Panc1 (cell line): ENCODE data around the gene DDX46. TPM values are rescaled to one million over a fixed set of nuclear protein-coding genes. Genes with fewer than 3 reads are reported as not detected.

Source experiments
- ATAC-seq: fragments of 200-7000 bp; cut with Tn5 transposase; 2 replicates; pipeline ENCODE4 v1.9.1; 2020; ENCODE audit warnings: mild to moderate bottlenecking, moderate library complexity
- BruUV-seq: library from RNA; stranded (reverse); fragments of 400-500 nt; replicated peaks from 2 replicates; lab custom pipeline; 2021; lab: Mats Ljungman, UMichigan
- CTCF ChIA-PET: fragments of 300-600 bp; sonication (Branson Sonifier 250); formaldehyde crosslinking; loops from one replicate; lab custom pipeline; 2022; ENCODE audit warnings: antibody characterized with exemption; lab: Charles Lee
- POLR2A ChIA-PET: fragments of 300-600 bp; sonication (Branson Sonifier 250); formaldehyde crosslinking; loops from one replicate; lab custom pipeline; 2022; ENCODE audit warnings: antibody characterized with exemption; lab: Charles Lee
- DNase-seq: peaks from one replicate; pipeline ENCODE4 v3.0.0-alpha.2; 2010; ENCODE audit warnings: low read depth, low spot score
- H3K27ac ChIP-seq: 2 replicates; pipeline ENCODE4 v1.5.1; 2011; ENCODE audit warnings: mild to moderate bottlenecking, low read length, inconsistent platforms
- H3K27me3 ChIP-seq: fragments of 200-500 bp; sonication (Bioruptor generic); 2 replicates; pipeline ENCODE4 v1.6.0; 2014; ENCODE audit warnings: low read length, inconsistent platforms; ENCODE audit not compliant: control insufficient read depth, insufficient read depth
- H3K36me3 ChIP-seq: fragments of 200-500 bp; sonication (Bioruptor generic); 2 replicates; pipeline ENCODE4 v1.5.1; 2014; ENCODE audit warnings: inconsistent platforms, mild to moderate bottlenecking, low read length, moderate library complexity; ENCODE audit not compliant: control insufficient read depth, insufficient read depth
- H3K4me1 ChIP-seq: 2 replicates; pipeline ENCODE4 v1.5.1; 2011; ENCODE audit warnings: inconsistent platforms, mild to moderate bottlenecking, low read length, moderate library complexity; ENCODE audit not compliant: control insufficient read depth, insufficient read depth
- H3K4me3 ChIP-seq, 2 experiments: 2 replicates each; pipeline ENCODE4 v1.5.1; 2011 to 2012; ENCODE audit warnings: low read depth in 2 of 2, low read length in 2 of 2, mild to moderate bottlenecking in 2 of 2, inconsistent platforms in 1 of 2, moderate library complexity in 1 of 2
- H3K9me3 ChIP-seq: fragments of 200-500 bp; sonication (Bioruptor generic); 2 replicates; pipeline ENCODE4 v1.5.1; 2014; ENCODE audit warnings: low read depth, mild to moderate bottlenecking, inconsistent platforms, low read length, moderate library complexity; ENCODE audit not compliant: control insufficient read depth, insufficient read depth
- CTCF ChIP-seq: fragments of 450-650 bp; IDR thresholded peaks from 2 replicates; pipeline ENCODE4 v1.5.1; 2017; ENCODE audit warnings: mild to moderate bottlenecking
- POLR2AphosphoS5 ChIP-seq: IDR thresholded peaks from 2 replicates; pipeline ENCODE4 v1.6.1; 2012; ENCODE audit warnings: mild to moderate bottlenecking, low read depth, low read length, moderate library complexity
- SIN3A ChIP-seq: IDR thresholded peaks from 2 replicates; pipeline ENCODE4 v1.6.1; 2012; ENCODE audit warnings: low read depth, mild to moderate bottlenecking, low read length, moderate library complexity, borderline replicate concordance; ENCODE audit not compliant: insufficient read depth
- TCF7L2 ChIP-seq: IDR thresholded peaks from 2 replicates; pipeline ENCODE4 v1.6.1; 2011; ENCODE audit warnings: mild to moderate bottlenecking, low read depth, low read length, inconsistent platforms
- in situ Hi-C: cut with HindIII; loops from 2 replicates; pipeline ENCODE4 v1.10.0; 2016; ENCODE audit warnings: low sequenced_read_pairs, low pct_unique_long_range_greater_than_20kb
- intact Hi-C: fragments of 100-400 bp; cut with micrococcal nuclease; formaldehyde crosslinking; loops from one replicate; pipeline ENCODE4 v1.10.0; 2022; ENCODE audit not compliant: unreplicated experiment
- total RNA-seq: library from RNA; stranded (reverse); gene quantifications from one replicate; pipeline ENCODE4 v1.2.1, GENCODE V29; 2021; ENCODE audit not compliant: unreplicated experiment
- TF ChIP-seq, protein P1 (sequence below), 2 experiments: IDR thresholded peaks; 2 replicates each; pipeline ENCODE4 v1.6.1; 2011 to 2012; ENCODE audit warnings: low read depth in 2 of 2, control low read depth in 1 of 2, low read length in 1 of 2, mild to moderate bottlenecking in 1 of 2, moderate library complexity in 1 of 2; ENCODE audit not compliant: insufficient read depth in 1 of 2

The DDX46 gene
- total RNA-seq, 1 experiment from 2014 or later = 90.8 TPM

- TF ChIP-seq SIN3A (no peak), TCF7L2 (no peak), POLR2AphosphoS5 (no peak), CTCF (no peak)
- TF ChIP-seq, protein P1, sequence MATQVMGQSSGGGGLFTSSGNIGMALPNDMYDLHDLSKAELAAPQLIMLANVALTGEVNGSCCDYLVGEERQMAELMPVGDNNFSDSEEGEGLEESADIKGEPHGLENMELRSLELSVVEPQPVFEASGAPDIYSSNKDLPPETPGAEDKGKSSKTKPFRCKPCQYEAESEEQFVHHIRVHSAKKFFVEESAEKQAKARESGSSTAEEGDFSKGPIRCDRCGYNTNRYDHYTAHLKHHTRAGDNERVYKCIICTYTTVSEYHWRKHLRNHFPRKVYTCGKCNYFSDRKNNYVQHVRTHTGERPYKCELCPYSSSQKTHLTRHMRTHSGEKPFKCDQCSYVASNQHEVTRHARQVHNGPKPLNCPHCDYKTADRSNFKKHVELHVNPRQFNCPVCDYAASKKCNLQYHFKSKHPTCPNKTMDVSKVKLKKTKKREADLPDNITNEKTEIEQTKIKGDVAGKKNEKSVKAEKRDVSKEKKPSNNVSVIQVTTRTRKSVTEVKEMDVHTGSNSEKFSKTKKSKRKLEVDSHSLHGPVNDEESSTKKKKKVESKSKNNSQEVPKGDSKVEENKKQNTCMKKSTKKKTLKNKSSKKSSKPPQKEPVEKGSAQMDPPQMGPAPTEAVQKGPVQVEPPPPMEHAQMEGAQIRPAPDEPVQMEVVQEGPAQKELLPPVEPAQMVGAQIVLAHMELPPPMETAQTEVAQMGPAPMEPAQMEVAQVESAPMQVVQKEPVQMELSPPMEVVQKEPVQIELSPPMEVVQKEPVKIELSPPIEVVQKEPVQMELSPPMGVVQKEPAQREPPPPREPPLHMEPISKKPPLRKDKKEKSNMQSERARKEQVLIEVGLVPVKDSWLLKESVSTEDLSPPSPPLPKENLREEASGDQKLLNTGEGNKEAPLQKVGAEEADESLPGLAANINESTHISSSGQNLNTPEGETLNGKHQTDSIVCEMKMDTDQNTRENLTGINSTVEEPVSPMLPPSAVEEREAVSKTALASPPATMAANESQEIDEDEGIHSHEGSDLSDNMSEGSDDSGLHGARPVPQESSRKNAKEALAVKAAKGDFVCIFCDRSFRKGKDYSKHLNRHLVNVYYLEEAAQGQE (IDR thresholded peaks at IDR 0.05; ENCODE audit: insufficient read depth in 1 of 2, low read depth in 2 of 2, low read length in 1 of 2) = no peak
- no peaks in the 10 kb centered on the region for H3K4me1 ChIP-seq
- BruUV-seq = TSS peak; percentile 18
- DNase-seq (no peak), ATAC-seq (no peak)
- H3K27ac ChIP-seq = no peak overlapping the region
- no peaks in the 10 kb centered on the region for H3K27me3 ChIP-seq
- intact Hi-C loops (no loop called here), in situ Hi-C loops (no loop called here)
- POLR2A ChIA-PET = interaction anchor here (0.5 kb wide), 1 partner anchor 16 kb away, joined by 10 read pairs; no protein-coding TSS in a partner anchor
- peaks cover 39% of the 10 kb centered on the region for H3K36me3 ChIP-seq
- H3K9me3 ChIP-seq = no peaks in the 10 kb centered on the region
- CTCF ChIA-PET = no interaction called here
- no peak overlapping the region for H3K4me3 ChIP-seq
Measured at GRCh38 chr5:134784241-134784920, 25.8 kb downstream of the DDX46 start.

- no peak for TF ChIP-seq CTCF
- TF ChIP-seq POLR2AphosphoS5 = no peak
- TF ChIP-seq SIN3A = no peak
- no peak for TF ChIP-seq TCF7L2
- TF ChIP-seq, protein P1 (IDR thresholded peaks at IDR 0.05; ENCODE audit: insufficient read depth in 1 of 2, low read depth in 2 of 2, low read length in 1 of 2) = no peak
- ATAC-seq (no peak), DNase-seq (no peak)
- peaks cover 45% of the 10 kb centered on the region for H3K36me3 ChIP-seq
- ChIA-PET POLR2A (interaction anchor here (0.5 kb wide), 1 partner anchor 17 kb away, joined by 10 read pairs; no protein-coding TSS in a partner anchor), CTCF (no interaction called here)
- H3K4me3 ChIP-seq = no peak overlapping the region
- H3K4me1 ChIP-seq = no peaks in the 10 kb centered on the region
- intact Hi-C loops (no loop called here), in situ Hi-C loops (no loop called here)
- BruUV-seq = no TSS peak
- no peak overlapping the region for H3K27ac ChIP-seq
- H3K9me3 ChIP-seq = no peaks in the 10 kb centered on the region
- H3K27me3 ChIP-seq = no peaks in the 10 kb centered on the region
Measured at GRCh38 chr5:134784946-134785620, 26.5 kb downstream of the DDX46 start.
